8988T (cell line): ENCODE data around the gene SIX2.

ENCODE experiments used
- DNase-seq: peaks from one replicate; pipeline ENCODE4 v3.0.0; 2011

The SIX2 gene

GRCh38 chr2:45014831-45015230 lies 5.6 kb upstream of the SIX2 start:
- DNase-seq, result no peak

DNA sequence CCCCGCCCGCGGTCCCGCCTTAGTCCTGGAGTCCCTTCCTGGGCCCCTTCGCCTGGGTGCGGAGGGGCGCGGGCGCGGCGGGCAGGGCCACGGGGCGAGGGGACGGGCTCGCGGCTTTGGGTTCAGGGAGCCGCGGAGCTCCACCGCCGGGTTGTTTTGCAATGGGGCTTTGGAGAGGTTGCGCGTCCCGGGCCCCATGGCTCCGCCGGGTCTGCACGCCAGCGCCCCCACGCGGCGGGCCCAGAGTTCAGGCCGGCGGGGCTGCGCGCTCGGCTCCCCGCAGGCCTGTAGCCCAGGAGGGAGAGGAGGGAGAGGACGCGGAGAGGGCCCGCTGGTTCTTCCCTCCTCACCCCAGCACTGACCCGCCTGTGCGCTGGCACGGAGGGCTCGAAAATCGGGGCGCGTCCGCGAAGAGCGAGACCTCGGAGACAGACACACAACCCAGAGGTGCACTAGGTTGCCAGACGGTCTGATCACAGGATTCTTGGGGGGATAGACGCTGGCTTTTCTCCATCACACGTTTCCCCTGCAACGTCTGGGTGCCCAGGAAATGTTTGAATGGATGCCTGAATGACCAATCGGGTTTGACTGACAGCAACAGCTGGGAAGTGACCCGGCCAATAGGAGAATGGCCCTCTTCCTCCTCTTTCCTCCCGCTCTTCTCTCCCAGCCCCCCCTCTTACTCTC lies 4.9 kb upstream of the SIX2 start:
- peak; percentile 95 for DNase-seq

GRCh38 chr2:45013229-45014015 lies 4.2 kb upstream of the SIX2 start:
- DNase-seq, result no peak

GRCh38 chr2:45012733-45013132 lies 3.5 kb upstream of the SIX2 start:
- DNase-seq, result no peak

GRCh38 chr2:45011621-45012602 lies 2.7 kb upstream of the SIX2 start:
- DNase-seq, result no peak

DNA sequence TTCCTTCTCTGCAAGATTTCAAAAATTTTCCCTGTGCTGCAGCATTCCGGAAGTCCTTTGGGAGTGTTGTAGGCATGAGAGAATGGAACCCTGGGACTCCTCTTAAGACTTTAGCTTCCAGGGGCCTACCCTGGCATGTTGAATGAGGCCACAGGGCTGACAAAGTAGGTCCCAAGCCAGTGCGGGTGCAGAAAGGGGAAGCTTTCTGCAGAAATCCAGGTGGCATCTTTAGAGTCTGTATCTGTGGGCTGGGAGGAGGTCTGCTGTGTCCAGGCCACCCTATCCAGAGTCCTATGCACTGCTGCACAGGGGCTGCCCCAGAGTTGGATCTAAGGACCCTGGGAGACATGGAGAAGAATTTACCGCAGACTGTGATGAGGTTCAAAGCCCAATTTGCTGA lies 1.9 kb upstream of the SIX2 start:
- no peak for DNase-seq

- DNase-seq, result no peak
Observed at GRCh38 chr2:45010702-45011012, 1.4 kb upstream of the SIX2 start.

- DNase-seq, result peak; percentile 84
Observed at GRCh38 chr2:45009928-45010701, 863 bp upstream of the SIX2 start.

GRCh38 chr2:45008296-45009129 lies 739 bp downstream of the SIX2 start:
- DNase-seq, result no peak

GRCh38 chr2:45007961-45008295 lies 1.3 kb downstream of the SIX2 start:
- DNase-seq, result no peak

- DNase-seq, result no peak
Observed at GRCh38 chr2:45006942-45007287, 2.3 kb downstream of the SIX2 start.

DNA sequence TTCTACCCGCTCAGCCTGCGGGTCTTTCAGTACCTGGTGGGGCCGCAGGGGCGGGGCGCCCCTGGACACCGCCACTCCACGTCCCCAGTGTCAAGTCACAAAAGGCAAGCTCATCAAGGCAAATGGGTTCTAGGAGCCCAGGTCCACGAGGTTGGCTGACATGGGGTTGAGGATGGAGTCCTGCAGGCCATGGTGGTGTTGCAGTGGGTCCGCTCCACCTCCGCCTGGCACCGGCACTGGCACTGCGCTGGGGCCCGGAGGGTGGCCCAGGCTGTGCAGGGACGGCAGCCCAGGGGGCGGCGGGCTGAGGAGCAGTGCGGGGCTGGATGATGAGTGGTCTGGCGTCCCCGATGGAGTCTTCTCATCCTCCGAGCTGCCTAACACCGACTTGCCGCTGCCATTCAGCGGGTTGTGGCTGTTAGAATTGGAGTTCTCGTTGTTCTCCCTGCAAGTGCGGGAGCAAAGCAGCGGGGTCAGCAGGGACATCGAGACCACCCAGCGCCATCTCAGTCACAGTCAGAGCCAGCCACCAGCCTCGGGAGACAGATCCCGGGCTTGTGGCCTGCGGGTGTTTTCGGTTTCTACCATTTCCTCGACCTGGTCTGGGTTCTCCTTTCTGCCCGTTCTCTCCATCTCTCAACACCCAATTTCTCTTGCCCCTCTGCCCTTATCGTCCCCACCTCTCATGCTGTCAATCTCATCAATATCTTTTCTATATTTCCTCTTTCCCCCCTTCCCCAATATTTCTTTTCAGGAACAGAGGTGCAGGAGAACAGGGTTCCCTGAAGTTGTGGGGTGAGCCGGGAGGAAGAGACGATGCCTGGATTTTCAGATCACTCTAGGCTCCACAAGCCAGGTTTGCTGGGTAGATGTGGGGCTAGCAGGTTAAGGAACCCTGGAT lies 3.0 kb downstream of the SIX2 start:
- no peak for DNase-seq

- DNase-seq, result no peak
Observed at GRCh38 chr2:45005261-45006002, 3.8 kb downstream of the SIX2 start.

DNA sequence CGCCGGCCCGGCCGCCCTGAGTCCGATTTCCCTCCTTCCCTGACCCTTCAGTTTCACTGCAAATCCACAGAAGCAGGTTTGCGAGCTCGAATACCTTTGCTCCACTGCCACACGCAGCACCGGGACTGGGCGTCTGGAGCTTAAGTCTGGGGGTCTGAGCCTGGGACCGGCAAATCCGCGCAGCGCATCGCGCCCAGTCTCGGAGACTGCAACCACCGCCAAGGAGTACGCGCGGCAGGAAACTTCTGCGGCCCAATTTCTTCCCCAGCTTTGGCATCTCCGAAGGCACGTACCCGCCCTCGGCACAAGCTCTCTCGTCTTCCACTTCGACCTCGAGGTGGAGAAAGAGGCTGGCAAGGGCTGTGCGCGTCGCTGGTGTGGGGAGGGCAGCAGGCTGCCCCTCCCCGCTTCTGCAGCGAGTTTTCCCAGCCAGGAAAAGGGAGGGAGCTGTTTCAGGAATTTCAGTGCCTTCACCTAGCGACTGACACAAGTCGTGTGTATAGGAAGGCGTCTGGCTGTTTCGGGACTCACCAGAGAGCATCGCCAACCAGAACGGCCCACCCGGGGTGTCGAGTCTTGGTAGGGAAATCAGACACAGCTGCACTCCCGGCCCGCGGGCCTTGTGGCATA lies 4.6 kb downstream of the SIX2 start:
- DNase-seq, result no peak

DNA sequence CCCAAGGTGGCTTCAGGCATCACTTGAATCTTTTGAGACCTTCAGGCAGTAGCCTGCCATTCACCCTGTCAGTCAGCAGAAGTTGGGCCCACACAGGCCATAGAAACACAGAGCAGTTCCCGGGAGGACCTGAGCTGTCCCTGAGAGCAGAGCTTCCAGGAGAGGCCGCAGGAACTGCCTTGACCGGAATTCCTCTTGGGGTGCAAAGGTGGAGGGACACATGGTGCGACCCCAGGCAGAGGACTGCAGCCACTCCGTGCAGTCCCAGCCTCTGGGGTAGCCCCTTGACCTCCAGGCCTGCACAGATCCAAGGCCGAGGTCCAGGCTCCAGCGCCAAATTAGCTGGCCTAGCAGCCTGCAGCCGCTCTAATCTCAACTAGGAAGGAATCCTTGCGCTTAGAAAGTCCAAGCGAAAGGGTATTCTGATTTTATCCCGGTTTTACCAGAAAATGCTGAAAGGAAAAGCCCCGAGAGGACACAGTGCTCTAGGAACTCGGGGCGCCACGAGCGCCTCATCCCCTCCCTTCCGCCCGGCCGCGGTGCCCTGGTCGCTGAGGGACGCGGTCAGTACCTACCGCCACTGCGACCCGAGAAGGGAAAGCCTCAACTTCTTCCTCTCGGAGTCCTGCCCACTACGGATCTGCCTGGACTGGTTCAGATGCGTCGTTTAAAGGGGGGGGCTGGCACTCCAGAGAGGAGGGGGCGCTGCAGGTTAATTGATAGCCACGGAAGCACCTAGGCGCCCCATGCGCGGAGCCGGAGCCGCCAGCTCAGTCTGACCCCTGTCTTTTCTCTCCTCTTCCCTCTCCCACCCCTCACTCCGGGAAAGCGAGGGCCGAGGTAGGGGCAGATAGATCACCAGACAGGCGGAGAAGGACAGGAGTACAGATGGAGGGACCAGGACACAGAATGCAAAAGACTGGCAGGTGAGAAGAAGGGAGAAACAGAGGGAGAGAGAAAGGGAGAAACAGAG lies 5.4 kb downstream of the SIX2 start:
- DNase-seq, result no peak

- no peak for DNase-seq
Observed at GRCh38 chr2:45002686-45003085, 6.6 kb downstream of the SIX2 start.

DNA sequence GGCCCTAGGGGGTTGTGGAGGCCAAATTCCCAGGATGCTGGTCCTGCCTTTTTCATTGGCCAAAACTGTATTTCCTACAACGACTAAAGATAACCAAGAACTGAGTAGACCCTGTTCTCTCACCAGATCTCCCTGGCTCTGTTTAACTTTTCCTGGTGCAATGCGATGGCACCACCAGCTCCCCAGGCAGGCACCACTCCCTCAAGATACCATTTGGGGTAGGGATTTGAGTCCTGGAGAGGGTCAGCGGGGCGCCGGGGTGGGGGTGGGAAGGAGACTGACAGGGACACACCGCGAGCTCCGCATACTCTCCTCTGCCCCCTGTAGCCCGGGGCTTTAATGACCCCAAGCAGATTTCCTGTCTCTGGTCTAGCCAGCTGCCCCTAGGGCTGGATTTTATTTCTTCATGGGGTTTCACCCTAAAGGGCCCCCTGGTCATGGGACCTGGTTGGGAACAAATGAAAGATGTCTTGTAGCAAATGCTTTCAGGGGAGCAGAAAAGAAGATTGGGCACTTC lies 7.3 kb downstream of the SIX2 start:
- DNase-seq, result no peak
